ENCODE data around the gene KCNA1. TPM values are rescaled to one million over a fixed set of nuclear protein-coding genes. Genes with fewer than 3 reads are reported as not detected.

The KCNA1 gene
- total RNA-seq, 1 experiment from 2014 or later, result not detected

- H2AFZ ChIP-seq (ENCODE audit: low read depth, low read length, poor library complexity, severe bottlenecking), result no peak overlapping the region
- no peaks in the 10 kb centered on the region for H3K9me2 ChIP-seq (ENCODE audit: insufficient read depth)
- ChIA-PET RAD21 (ENCODE audit: low non-redundant PET in 1 of 2, low total read pairs in 2 of 2, uncharacterized antibody in 2 of 2, unreplicated experiment in 2 of 2) (no interaction called here), POLR2A (no interaction called here), CTCF (no interaction called here)
- no peaks in the 10 kb centered on the region for H3K4me1 ChIP-seq (ENCODE audit: control insufficient read depth in 1 of 2, insufficient read depth in 2 of 2, low read length in 2 of 2)
- peaks cover 60% of the 10 kb centered on the region for H3K27me3 ChIP-seq (ENCODE audit: insufficient read depth, low read length)
- no peaks in the 10 kb centered on the region for H4K20me1 ChIP-seq (ENCODE audit: insufficient read depth)
- DNase-seq (ENCODE audit: low read depth, low spot score) (no peak), ATAC-seq (no peak)
- no TSS peak for BruUV-seq (replicated peaks)
- no peaks in the 10 kb centered on the region for H3K9me3 ChIP-seq (ENCODE audit: control insufficient read depth in 1 of 2, insufficient read depth in 1 of 2, low read depth in 1 of 2, low read length in 2 of 2)
- no peak for TF ChIP-seq FOSL1 (IDR thresholded peaks at IDR 0.05; ENCODE audit: low read depth)
- no peak for TF ChIP-seq RAD21 (IDR thresholded peaks at IDR 0.05; ENCODE audit: low read depth)
- no peak for TF ChIP-seq SRF (IDR thresholded peaks at IDR 0.05; ENCODE audit: low read depth)
- no peak for TF ChIP-seq CEBPB (IDR thresholded peaks at IDR 0.05; ENCODE audit: low read depth)
- no peak for TF ChIP-seq REST (IDR thresholded peaks at IDR 0.05; ENCODE audit: low read depth)
- no peak for TF ChIP-seq POLR2AphosphoS5 (IDR thresholded peaks at IDR 0.05; ENCODE audit: low read depth, low read length)
- TF ChIP-seq POLR2A (IDR thresholded peaks at IDR 0.05; ENCODE audit: borderline replicate concordance, extremely low read depth, insufficient read depth, insufficient read length), result no peak
- no peak for TF ChIP-seq MAX (IDR thresholded peaks at IDR 0.05)
- no peak for TF ChIP-seq YY1 (IDR thresholded peaks at IDR 0.05; ENCODE audit: extremely low read depth, insufficient replicate concordance, low read depth, low read length)
- no peak for TF ChIP-seq EZH2 (IDR thresholded peaks at IDR 0.05)
- no peak for TF ChIP-seq ELF1 (IDR thresholded peaks at IDR 0.05; ENCODE audit: borderline replicate concordance, low read depth)
- no peaks in the 10 kb centered on the region for H3K36me3 ChIP-seq (ENCODE audit: control insufficient read depth in 1 of 2, insufficient read depth in 2 of 2, low read length in 2 of 2)
- no peak overlapping the region for H3K27ac ChIP-seq (ENCODE audit: low read depth, low read length)
- intact Hi-C loops (cut with micrococcal nuclease), result no loop called here
- H3K79me2 ChIP-seq (ENCODE audit: insufficient read depth, low read length), result no peaks in the 10 kb centered on the region
- no peak overlapping the region for H3K4me2 ChIP-seq (ENCODE audit: low read length)
- no peak overlapping the region for H3K9ac ChIP-seq (ENCODE audit: low read length)
- no peak overlapping the region for H3K4me3 ChIP-seq (replicated peaks in 1 of 2; ENCODE audit: low read depth in 1 of 2, low read length in 2 of 2)
Observed at GRCh38 chr12:4943067-4943937, 33.6 kb downstream of the KCNA1 start.
